Measurements from ENCODE around the gene PSMC3.

Gene PSMC3

DNA sequence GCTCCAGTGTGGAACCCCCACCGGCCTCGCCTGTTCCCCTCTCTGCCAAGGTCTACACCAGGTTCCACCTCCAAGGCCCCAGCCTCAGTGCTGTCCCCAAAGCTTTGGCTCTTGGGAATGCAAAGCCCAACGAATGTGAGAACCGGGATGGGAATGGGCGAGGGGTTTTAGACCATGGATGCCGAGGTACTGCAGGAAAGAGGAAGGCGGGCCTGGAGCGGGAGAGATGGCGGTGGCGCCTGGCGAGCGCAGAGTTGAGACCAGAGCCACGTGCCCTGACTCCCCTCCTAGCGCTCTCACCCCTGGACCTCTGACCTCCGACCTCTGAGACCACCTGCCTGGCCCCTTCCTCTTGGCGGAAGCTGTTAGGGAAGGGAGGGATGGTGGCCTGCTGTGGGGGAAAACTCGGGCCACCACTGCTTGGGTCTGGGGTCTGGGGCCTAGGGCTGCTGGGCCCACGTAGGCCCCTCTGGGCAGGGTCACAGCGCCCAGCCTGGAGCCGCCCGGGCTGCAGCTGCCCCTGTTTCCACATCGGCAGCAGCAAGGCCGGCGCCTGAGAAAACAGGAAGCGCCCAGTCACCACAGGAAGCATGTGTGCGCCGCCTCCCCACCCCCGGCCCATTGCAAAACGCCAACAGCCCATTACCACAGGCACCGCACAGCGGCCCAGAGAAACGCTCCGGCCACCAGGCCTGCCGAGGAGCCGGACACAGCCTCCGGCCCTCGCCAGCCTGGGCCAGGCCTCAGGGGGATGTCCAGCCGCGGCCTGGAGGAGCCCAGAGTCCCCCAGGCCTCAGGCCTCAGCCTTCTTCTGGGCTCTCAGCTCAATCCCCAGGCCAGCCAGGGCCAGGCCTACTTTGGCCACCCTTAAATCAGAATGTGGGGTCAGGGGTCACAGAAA, 31.7 kb downstream of the PSMC3 start:
- DNase-seq (ENCODE audit: low read depth) = no peak

GRCh38 chr11:47394050-47394321, 32.3 kb downstream of the PSMC3 start:
- DNase-seq (ENCODE audit: low read depth) = no peak

DNA sequence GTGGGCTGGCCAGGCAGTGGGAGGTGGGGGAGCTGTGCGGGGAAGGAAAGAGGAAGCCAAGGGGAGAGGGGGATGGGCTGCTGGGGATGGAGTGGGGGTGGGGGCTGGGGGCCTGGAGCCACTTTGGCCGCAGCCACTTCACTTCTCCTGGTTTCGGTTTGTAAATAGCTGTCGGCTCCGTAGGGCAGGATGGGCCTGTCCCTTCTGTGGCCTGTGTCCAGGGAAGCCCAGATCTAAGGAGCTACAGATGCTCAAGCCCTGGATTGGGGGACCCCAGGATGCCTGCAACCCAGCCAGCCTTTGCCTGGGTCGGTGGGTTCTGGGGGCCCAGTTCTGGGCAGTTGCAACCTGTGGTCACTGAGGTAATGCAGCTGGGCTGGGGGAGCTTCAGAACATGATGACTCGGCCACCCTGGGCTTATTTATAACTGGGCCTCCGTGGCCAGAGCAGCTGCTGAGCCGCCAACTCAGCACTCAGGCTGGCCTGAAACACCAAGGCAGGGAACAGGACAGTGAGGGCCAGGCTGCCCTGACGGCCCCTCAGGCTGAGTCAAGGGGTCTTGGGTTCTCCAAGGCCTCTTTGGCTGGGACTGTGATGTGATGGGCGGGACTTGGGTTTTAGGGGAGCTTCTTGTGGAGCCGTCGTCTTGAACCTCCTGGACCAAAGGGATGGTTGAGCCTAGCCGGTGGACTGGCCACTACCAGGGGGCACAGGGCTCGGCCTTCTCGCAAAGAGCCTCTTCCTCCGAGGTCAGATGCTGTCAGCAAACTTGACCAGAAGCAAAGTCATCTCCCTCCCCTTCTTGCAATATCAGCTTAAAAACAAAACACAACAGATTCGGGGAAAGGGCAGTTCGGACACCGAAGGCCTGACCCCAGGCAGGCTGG, 32.8 kb downstream of the PSMC3 start:
- no peak for DNase-seq (ENCODE audit: low read depth)

DNA sequence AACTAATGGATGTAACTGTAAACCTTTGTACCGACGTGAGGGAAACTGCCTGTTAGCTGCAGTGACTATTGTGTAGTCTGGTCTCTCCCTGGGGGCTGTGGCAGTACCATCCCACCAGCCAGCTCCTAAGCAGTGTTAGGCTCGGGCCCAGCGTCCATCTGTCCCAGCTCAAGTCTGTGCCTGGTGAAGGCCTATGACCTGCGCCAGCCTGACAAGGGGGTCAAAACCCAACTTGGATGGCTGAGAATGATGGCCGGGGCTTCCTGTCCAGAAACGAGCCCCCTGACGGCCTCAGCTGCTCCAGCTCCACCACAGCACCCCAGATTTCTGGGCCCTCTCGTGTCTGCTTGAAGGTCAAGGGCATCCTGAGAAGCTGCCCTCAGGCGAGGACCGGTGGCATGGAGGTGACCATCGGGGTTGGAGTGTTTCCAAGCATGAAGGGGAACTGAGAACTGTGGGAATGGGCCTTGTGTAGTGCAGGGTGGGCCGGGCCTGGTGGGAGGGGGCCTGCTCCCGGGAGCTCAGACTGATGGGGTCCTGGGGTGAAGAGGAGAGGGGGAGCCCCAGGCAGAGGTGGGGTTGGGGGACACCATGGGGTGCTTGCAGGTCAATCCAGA, 33.6 kb downstream of the PSMC3 start:
- DNase-seq (ENCODE audit: low read depth) = no peak

DNA sequence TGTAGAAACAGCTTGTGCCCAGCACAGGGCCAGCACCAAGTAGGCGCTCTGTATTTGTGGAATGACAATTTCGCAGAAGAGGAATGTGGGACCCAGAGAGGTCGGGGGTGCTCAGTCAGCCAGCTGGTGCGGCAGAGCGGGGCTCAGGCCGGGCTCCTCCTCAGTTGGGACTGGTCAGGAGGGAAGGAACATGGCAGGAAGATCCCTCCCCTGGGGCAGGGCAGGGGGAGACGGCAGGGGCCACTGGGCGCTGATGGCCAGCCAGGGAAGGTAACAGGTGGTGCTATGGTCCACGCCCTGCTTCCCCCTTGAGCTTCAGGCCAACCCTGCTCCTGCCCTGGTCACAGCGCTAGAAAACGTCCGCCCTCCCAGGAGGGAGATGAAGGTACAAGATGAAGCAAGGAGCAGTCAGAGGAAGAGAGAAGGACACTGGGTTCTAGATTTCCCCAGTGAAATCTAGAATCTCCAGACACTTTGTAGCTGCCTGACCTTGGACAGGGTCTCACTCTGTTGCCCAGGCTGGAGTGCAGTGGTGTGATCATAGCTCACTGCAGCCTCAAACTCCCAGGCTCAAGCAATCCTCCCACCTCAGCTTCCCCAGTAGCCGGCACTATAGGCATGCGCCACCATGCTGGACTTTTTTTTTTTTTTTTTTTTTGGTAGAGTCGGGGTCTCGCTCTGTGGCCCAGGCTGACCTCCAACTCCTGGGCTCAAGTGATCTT, 34.4 kb downstream of the PSMC3 start:
- DNase-seq (ENCODE audit: low read depth) = no peak

GRCh38 chr11:47391077-47391583, 35.1 kb downstream of the PSMC3 start:
- DNase-seq (ENCODE audit: low read depth) = no peak

DNA sequence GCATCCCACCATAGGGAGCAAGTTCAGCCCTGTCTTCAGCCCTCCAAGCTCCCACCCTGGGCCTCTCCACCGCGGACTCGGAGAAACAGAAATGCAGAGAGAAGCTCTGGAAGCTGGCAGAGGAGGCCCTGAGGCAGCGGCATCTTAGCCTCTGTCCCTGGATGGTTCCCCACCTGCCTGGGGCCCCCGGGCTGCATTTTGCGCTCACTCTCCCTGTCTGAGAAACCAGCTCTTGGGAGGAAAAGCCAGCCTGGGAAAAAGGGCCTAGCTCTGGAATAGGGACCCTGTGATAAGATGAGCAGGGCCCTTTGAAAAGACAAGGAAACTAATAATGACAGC, 35.8 kb downstream of the PSMC3 start:
- DNase-seq (ENCODE audit: low read depth) = no peak

GRCh38 chr11:47389577-47390421, 36.4 kb downstream of the PSMC3 start:
- DNase-seq (ENCODE audit: low read depth) = no peak

GRCh38 chr11:47388697-47389576, 37.3 kb downstream of the PSMC3 start:
- DNase-seq (ENCODE audit: low read depth) = no peak

- DNase-seq (ENCODE audit: low read depth) = no peak
These were observed 38.1 kb downstream of the PSMC3 start for GRCh38 chr11:47387944-47388696.

DNA sequence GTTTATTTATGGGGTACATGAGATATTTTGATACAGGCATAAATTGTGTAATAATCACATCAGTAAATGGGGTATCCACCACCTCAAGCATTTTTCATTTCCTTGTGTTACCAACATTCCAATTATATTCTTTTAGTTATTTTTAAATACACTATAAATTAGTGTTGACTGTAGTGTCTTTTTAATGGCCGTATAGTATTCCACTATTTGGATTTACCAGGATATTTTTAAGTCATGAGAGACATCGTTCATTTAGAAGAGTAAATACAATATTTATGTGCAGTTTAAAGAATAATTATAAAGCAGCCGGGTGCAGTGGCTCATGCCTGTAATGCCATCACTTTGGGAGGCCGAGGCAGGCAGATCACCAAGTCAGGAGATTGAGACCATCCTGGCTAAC, 41.7 kb downstream of the PSMC3 start:
- DNase-seq (ENCODE audit: low read depth) = no peak

- DNase-seq (ENCODE audit: low read depth) = no peak
These were observed 43.2 kb downstream of the PSMC3 start for GRCh38 chr11:47383071-47383470.

DNA sequence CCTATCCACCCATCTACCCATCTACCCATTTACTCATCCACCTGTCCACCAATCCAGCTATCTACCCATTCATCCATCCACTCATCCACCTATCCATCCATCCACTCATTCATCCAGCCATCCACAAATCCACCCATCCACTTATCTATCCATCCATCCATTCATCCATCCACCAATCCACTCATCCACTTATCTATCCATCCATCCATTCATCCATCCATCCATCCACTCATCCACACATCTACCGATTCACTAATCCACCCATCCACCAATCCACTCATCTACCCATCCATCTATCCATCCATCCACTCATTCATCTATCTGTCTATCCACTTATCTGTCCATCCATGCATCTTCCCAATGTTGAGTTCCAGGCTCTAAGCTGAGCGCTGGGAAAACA, 46.2 kb downstream of the PSMC3 start:
- no peak for DNase-seq (ENCODE audit: low read depth)

GRCh38 chr11:47379317-47379716, 46.9 kb downstream of the PSMC3 start:
- DNase-seq (ENCODE audit: low read depth) = no peak

GRCh38 chr11:47378836-47379170, 47.4 kb downstream of the PSMC3 start:
- no peak for DNase-seq (ENCODE audit: low read depth)

DNA sequence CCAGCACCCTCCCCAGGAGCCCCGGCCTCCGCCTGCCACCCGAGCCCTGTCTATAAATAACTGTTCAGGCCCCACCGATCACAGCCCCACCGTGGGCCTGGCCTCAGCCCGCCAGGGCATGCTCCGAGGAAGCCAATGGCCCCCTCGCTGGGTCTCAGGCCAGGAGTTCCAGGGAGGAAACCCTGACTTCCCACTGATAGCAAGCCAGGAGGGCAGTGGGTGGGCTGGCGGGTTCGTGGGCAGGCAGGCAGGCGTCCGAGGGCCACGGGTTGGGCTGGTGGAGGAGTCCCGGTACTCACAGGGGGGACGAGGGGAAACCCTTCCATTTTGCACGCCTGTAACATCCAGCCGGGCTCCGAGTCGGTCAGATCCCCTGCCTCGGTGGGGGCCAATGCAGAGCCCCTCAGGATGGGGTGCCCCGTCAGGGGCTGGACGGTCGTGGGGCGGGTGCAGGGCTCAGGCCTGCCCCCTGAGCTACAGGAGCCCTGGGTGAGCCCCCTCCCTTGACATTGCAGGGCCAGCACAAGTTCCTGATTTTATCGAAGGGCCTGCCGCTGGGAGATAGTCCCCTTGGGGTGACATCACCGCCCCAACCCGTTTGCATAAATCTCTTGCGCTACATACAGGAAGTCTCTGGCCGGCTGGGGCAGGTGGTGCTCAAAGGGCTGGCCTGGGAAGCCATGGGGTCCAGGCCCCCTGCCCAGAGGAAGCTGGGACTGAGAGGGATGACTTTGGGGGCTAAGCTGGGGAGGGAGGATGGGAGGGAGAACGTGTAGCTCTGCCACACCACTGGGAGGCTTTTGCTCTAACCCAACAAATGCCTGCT, 48.0 kb downstream of the PSMC3 start, which contains the start of gene SPI1:
SPI1 (minus strand) TSS at position 538 of the 826 bp plus-strand sequence; CDS start at position 344, 194 bp downstream.
- DNase-seq (ENCODE audit: low read depth) = no peak

GRCh38 chr11:47377571-47378009, 48.6 kb downstream of the PSMC3 start:
- no peak for DNase-seq (ENCODE audit: low read depth)

Measured in non-pigmented ciliary epithelial cell (primary cell).